Measurements from ENCODE around the gene LDHA. TPM values are rescaled to one million over a fixed set of nuclear protein-coding genes. Genes with fewer than 3 reads are reported as not detected.

Gene LDHA
- total RNA-seq, 1 donor from 2014 or later = 304 TPM

Other genes starting within 250 kb of the LDHA start
- gene MRGPRX4, start 221.7 kb upstream of the LDHA start, total RNA-seq = not detected
- not detected for gene SAA4, start 157.8 kb upstream of the LDHA start, total RNA-seq
- 6.7 TPM for gene SAA2, start 145.9 kb upstream of the LDHA start, total RNA-seq
- 5.5 TPM for gene SAA1, start 128.3 kb upstream of the LDHA start, total RNA-seq
- 18.1 TPM for gene HPS5, start 72.4 kb upstream of the LDHA start, total RNA-seq
- 61.4 TPM for gene GTF2H1, start 72.0 kb upstream of the LDHA start, total RNA-seq
- gene LDHC, start 17.8 kb downstream of the LDHA start, total RNA-seq = not detected
- gene LDHAL6A, start 61.3 kb downstream of the LDHA start, total RNA-seq = not detected
- 51.5 TPM for gene TSG101, start 132.4 kb downstream of the LDHA start, total RNA-seq
- 30.9 TPM for gene UEVLD, start 194.2 kb downstream of the LDHA start, total RNA-seq
- 5.9 TPM for gene MISFA, start 205.2 kb downstream of the LDHA start, total RNA-seq
- 17.7 TPM for gene SPTY2D1, start 239.8 kb downstream of the LDHA start, total RNA-seq